Heart right ventricle (tissue), 16 donors: ENCODE measurements around the gene MYORG. TPM values are rescaled to one million over a fixed set of nuclear protein-coding genes. Genes with fewer than 3 reads are reported as not detected.

Experiments used
- ATAC-seq, 8 donors: fragments of 200-7000 bp; cut with Tn5 transposase; one replicate each; pipeline ENCODE4 v1.9.1; 2020; ENCODE audit warnings: mild to moderate bottlenecking in 8 of 8, moderate library complexity in 8 of 8, moderate number of reproducible peaks in 1 of 8
- DNase-seq, 2 donors: peaks; one replicate each; pipeline ENCODE4 v3.0.0-alpha.2; 2020
- H3K27ac ChIP-seq, 10 donors: fragments of 200-600 bp; sonication (generic) in 2 of 10; one replicate each; pipeline versions ENCODE4 v1.5.0 to v1.8.0; 2020 to 2022; ENCODE audit warnings: mild to moderate bottlenecking in 3 of 10
- H3K27me3 ChIP-seq, 7 donors: fragments of 200-600 bp; one replicate each; pipeline ENCODE4 v1.8.0; 2021 to 2022; ENCODE audit warnings: mild to moderate bottlenecking in 2 of 7
- H3K36me3 ChIP-seq, 9 donors: fragments of 200-600 bp; sonication (generic) in 1 of 9; one replicate each; pipeline versions ENCODE4 v1.5.0 to v1.8.0; 2020 to 2022; ENCODE audit warnings: mild to moderate bottlenecking in 2 of 9
- H3K4me1 ChIP-seq, 9 donors: fragments of 200-600 bp; sonication (generic) in 1 of 9; one replicate each; pipeline versions ENCODE4 v1.5.0 to v1.8.0; 2020 to 2022; ENCODE audit warnings: mild to moderate bottlenecking in 4 of 9
- H3K4me3 ChIP-seq, 10 donors: fragments of 200-600 bp; sonication (generic) in 2 of 10; one replicate each; pipeline versions ENCODE4 v1.5.0 to v1.8.0; 2020 to 2022; ENCODE audit warnings: mild to moderate bottlenecking in 7 of 10, moderate library complexity in 2 of 10
- H3K9me3 ChIP-seq, 11 donors: fragments of 200-600 bp in 10 of 11; sonication (generic) in 2 of 11; one replicate each; pipeline versions ENCODE4 v1.5.0 to v1.8.0; 2013 to 2022; ENCODE audit warnings: mild to moderate bottlenecking in 2 of 11, control low read depth in 1 of 11, moderate library complexity in 1 of 11
- WGBS, 2 donors: extraction: QIAGEN DNeasy Blood & Tissue Kit; methylation state at CpG; one replicate each; pipeline ENCODE4 v1.1.7; 2013; ENCODE audit warnings: inconsistent platforms in 1 of 2; 5-methylcytosine and 5-hydroxymethylcytosine counted together
- intact Hi-C, 10 donors: fragments of 100-400 bp; cut with DNase I; formaldehyde crosslinking; loops; one replicate each; pipeline versions ENCODE4 v1.11.1 to v1.14.2; 2022
- polyA plus RNA-seq, 2 donors: library from polyadenylated mRNA; stranded (reverse); fragments of 200-250 nt; gene quantifications; one replicate each; pipeline ENCODE4 v1.2.3, GENCODE V29; 2013
- total RNA-seq, 10 donors: library from RNA; stranded (reverse); fragmentation: NEBNext Ultra II Directional in 3 of 10; extraction: Animal tissue kit (Norgen Biotek cat#: 25700) in 3 of 10; gene quantifications; one replicate each; pipeline versions ENCODE4 v1.2.1 to v1.2.4, GENCODE V29; 2021 to 2023
- TF ChIP-seq, protein P1 (sequence below), 9 donors: fragments of 200-600 bp; sonication (generic) in 2 of 9; IDR thresholded peaks; one replicate each; pipeline versions ENCODE4 v1.5.0 to v1.8.0; 2021 to 2022; ENCODE audit warnings: antibody characterized with exemption in 9 of 9, mild to moderate bottlenecking in 5 of 9, moderate library complexity in 1 of 9
- donor health status: Arrhythmogenic right ventricular cardiomyopathy.
- donor health status: ischemic (EF 13 %, LVEDD 7.1; RV severe dilation, severe dysfunction).
- donor health status: healthy with polysubstance abuse.
- donor health status: DM: no; HTN: yes; CAD: no.
- donor health status: DM: no; HTN: no; CAD: no.
- donor health status: ischemic (EF 25% LVEDD 6.9; RV normal size, moderate dysfunction).
- donor health status: ischemic (EF 25% LVEDD 5.7; RV mildly dilated, moderate dysfunction).
- donor health status: healthy.
- donor health status: DM: yes; HTN: yes; CAD: no.
- donor health status: Ischemic cardiomyopathy.
- donor health status: ischemic (EF 35%, LVEDD 5.7; RV mildly dilated, moderate dysfunction).
- donor health status: nonischemic (EF 11% LVEDD 7.7; RV severe dilation, severe dysfunction).
- donor health status: DM: yes; HTN: yes; CAD: no.
- donor health status: PGD.
- donor health status: ischemic (EF 29% LVEDD 5.4; RV normal size, mild dysfunction).
- donor health status: nonischemic (EF 23%, LVEDD 6.1; RV moderate dilation, normal function).

MYORG gene
- total and polyA plus RNA-seq, 12 donors = 1.3 to 9.1 (median 6.3) TPM

DNA sequence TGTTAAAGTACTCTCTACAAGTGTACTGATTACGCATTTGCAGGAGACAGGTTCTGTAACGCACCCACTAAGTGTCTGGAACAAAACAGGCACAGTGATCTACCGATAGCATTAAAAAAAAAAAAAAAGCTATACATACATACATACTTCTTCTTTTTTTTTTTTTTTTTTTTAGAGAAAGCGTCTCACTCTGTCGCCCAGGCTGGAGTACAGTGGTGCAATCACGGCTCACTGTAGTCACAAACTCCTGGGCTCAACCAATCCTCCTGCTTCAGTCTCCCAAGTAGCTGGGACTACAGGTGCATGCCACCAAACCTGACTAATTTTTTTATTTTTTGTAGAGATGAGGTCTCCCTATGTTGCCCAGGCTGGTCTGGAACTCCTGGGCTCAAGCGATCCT, 55.2 kb downstream of the MYORG start:
- peaks cover 0 to 8% (median 0%) of the 10 kb centered on the region in 9 donors for H3K4me1 ChIP-seq
- H3K36me3 ChIP-seq = no peaks in the 10 kb centered on the region
- H3K9me3 ChIP-seq = no peaks in the 10 kb centered on the region
- ATAC-seq (no peak), DNase-seq (no peak)
- TF ChIP-seq, protein P1, sequence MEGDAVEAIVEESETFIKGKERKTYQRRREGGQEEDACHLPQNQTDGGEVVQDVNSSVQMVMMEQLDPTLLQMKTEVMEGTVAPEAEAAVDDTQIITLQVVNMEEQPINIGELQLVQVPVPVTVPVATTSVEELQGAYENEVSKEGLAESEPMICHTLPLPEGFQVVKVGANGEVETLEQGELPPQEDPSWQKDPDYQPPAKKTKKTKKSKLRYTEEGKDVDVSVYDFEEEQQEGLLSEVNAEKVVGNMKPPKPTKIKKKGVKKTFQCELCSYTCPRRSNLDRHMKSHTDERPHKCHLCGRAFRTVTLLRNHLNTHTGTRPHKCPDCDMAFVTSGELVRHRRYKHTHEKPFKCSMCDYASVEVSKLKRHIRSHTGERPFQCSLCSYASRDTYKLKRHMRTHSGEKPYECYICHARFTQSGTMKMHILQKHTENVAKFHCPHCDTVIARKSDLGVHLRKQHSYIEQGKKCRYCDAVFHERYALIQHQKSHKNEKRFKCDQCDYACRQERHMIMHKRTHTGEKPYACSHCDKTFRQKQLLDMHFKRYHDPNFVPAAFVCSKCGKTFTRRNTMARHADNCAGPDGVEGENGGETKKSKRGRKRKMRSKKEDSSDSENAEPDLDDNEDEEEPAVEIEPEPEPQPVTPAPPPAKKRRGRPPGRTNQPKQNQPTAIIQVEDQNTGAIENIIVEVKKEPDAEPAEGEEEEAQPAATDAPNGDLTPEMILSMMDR (IDR thresholded peaks at IDR 0.05) = no peak
- no peak overlapping the region for H3K4me3 ChIP-seq
- H3K27me3 ChIP-seq = no peaks in the 10 kb centered on the region
- intact Hi-C loops = no loop called here
- no peak overlapping the region for H3K27ac ChIP-seq
- 94 to 96% methylated on average over 6 to 7 of the region's 7 CpGs for WGBS, 2 donors

GRCh38 chr9:34318163-34318790, 58.4 kb downstream of the MYORG start:
- Histone ChIP-seq H3K4me3 (no peak overlapping the region), H3K9me3 (no peaks in the 10 kb centered on the region), H3K4me1 (peaks cover 0 to 5% (median 0%) of the 10 kb centered on the region in 9 donors), H3K36me3 (no peaks in the 10 kb centered on the region), H3K27ac (no peak overlapping the region), H3K27me3 (no peaks in the 10 kb centered on the region)
- no peak for DNase-seq
- intact Hi-C loops = no loop called here
- ATAC-seq = peak in 2 of 8 donors; percentile 17 to 49
- 97% methylated on average over 44 of the region's 44 CpGs for WGBS, 2 donors
- TF ChIP-seq, protein P1 (IDR thresholded peaks at IDR 0.05) = no peak

GRCh38 chr9:34317436-34317835, 59.3 kb downstream of the MYORG start:
- WGBS, 2 donors = 80% methylated on average over 2 of the region's 2 CpGs
- no peaks in the 10 kb centered on the region for H3K4me1 ChIP-seq
- no peak for DNase-seq
- TF ChIP-seq, protein P1 (IDR thresholded peaks at IDR 0.05) = no peak
- no peak overlapping the region for H3K4me3 ChIP-seq
- intact Hi-C loops = no loop called here
- no peaks in the 10 kb centered on the region for H3K27me3 ChIP-seq
- H3K27ac ChIP-seq = no peak overlapping the region
- ATAC-seq = no peak
- H3K36me3 ChIP-seq = no peaks in the 10 kb centered on the region
- no peaks in the 10 kb centered on the region for H3K9me3 ChIP-seq

Other genes with a start within 250 kb of the MYORG start
- 10 to 100 TPM; 39.5 to 54.2 (median 43.3) TPM for gene UBAP1, start 197.9 kb downstream of the MYORG start, total RNA-seq
- 10 to 100 TPM; 18.4 to 41.1 TPM for gene UBAP1, start 197.9 kb downstream of the MYORG start, polyA plus RNA-seq
- gene KIF24, start 47.6 kb downstream of the MYORG start, total RNA-seq = 1 to 10 TPM in 1 of 10 donors, under 1 TPM in 9; 0.25 to 1.2 (median 0.50) TPM
- gene KIF24, start 47.6 kb downstream of the MYORG start, polyA plus RNA-seq = under 1 TPM; 0.29 to 0.43 TPM
- 10 to 100 TPM; 14.4 to 24.8 (median 18.4) TPM for gene NUDT2, start 47.3 kb downstream of the MYORG start, total RNA-seq
- 10 to 100 TPM; 17.2 to 28.9 TPM for gene NUDT2, start 47.3 kb downstream of the MYORG start, polyA plus RNA-seq
- 10 to 100 TPM; 18.9 to 38.6 (median 27.9) TPM for gene FAM219A, start 81.7 kb upstream of the MYORG start, total RNA-seq
- gene FAM219A, start 81.7 kb upstream of the MYORG start, polyA plus RNA-seq = 10 to 100 TPM; 15.1 to 20.7 TPM
- gene DNAI1, start 81.9 kb upstream of the MYORG start, total RNA-seq = under 1 TPM in 2 of 10 donors, not detected in 8; 0.09 to 0.18 TPM
- gene DNAI1, start 81.9 kb upstream of the MYORG start, polyA plus RNA-seq = under 1 TPM in 1 of 2 donors, not detected in 1; 0.28 TPM
- under 1 TPM in 6 of 10 donors, not detected in 4; 0.32 to 0.64 (median 0.42) TPM for gene ENHO, start 146.1 kb upstream of the MYORG start, total RNA-seq
- gene ENHO, start 146.1 kb upstream of the MYORG start, polyA plus RNA-seq = 1 to 10 TPM in 1 of 2 donors, under 1 TPM in 1; 0.46 to 1.2 TPM
- gene CNTFR, start 212.8 kb upstream of the MYORG start, total RNA-seq = 1 to 10 TPM in 9 of 10 donors, under 1 TPM in 1; 0.76 to 6.2 (median 2.9) TPM
- 1 to 10 TPM; 2.9 to 5.0 TPM for gene CNTFR, start 212.8 kb upstream of the MYORG start, polyA plus RNA-seq
- gene RPP25L, start 235.2 kb upstream of the MYORG start, total RNA-seq = 10 to 100 TPM; 29.2 to 48.5 (median 39.2) TPM
- gene RPP25L, start 235.2 kb upstream of the MYORG start, polyA plus RNA-seq = 10 to 100 TPM; 34.3 to 51.0 TPM
- 100 to 1,000 TPM; 113 to 143 (median 129) TPM for gene DCTN3, start 243.6 kb upstream of the MYORG start, total RNA-seq
- gene DCTN3, start 243.6 kb upstream of the MYORG start, polyA plus RNA-seq = 100 to 1,000 TPM in 1 of 2 donors, 10 to 100 TPM in 1; 30.5 to 118 TPM